Testis (tissue), 3 donors: ENCODE data around the gene SDCBP2. TPM values are rescaled to one million over a fixed set of nuclear protein-coding genes. Genes with fewer than 3 reads are reported as not detected.
"Not testable (repeated sequence)": the region's sequence is repeated elsewhere in the genome, so short reads cannot be mapped to it uniquely, and the experiment has no call there.

Source experiments
- DNase-seq: peaks from one replicate; pipeline ENCODE4 v3.0.0-alpha.2; 2019
- H3K27ac ChIP-seq, 2 donors: fragments of 200-600 bp; sonication (generic); one replicate each; pipeline ENCODE4 v1.5.1; 2019
- H3K27me3 ChIP-seq: fragments of 200-600 bp; sonication (generic); one replicate; pipeline ENCODE4 v1.5.1; 2019
- H3K36me3 ChIP-seq: fragments of 200-600 bp; sonication (generic); one replicate; pipeline ENCODE4 v1.5.1; 2017; ENCODE audit warnings: low read depth; ENCODE audit errors: missing control alignments
- H3K4me1 ChIP-seq: fragments of 200-600 bp; sonication (generic); one replicate; pipeline ENCODE4 v1.5.1; 2019
- H3K4me3 ChIP-seq, 2 donors: fragments of 200-600 bp; sonication (generic); one replicate each; pipeline ENCODE4 v1.5.1; 2017 to 2019
- H3K9me3 ChIP-seq: fragments of 200-600 bp; sonication (generic); one replicate; pipeline ENCODE4 v1.5.1; 2017
- CTCF ChIP-seq, 3 experiments: fragments of 450-650 bp in 2 of 3; fragments of 200-600 bp in 1 of 3; sonication (generic) in 1 of 3; IDR thresholded peaks; one replicate each; pipeline ENCODE4 v1.5.1; 2016 to 2019; ENCODE audit warnings: antibody characterized with exemption in 3 of 3, mild to moderate bottlenecking in 2 of 3, moderate library complexity in 1 of 3
- POLR2A ChIP-seq: fragments of 450-650 bp; IDR thresholded peaks from one replicate; pipeline ENCODE4 v1.6.1; 2017; ENCODE audit warnings: antibody characterized with exemption, mild to moderate bottlenecking, moderate library complexity
- WGBS, 2 donors: methylation state at CpG; one replicate each; pipeline ENCODE4 v1.1.5; 2018; 5-methylcytosine and 5-hydroxymethylcytosine counted together
- intact Hi-C: fragments of 100-400 bp; cut with DNase I; formaldehyde crosslinking; loops from one replicate; pipeline ENCODE4 v1.15.1; 2023; ENCODE audit warnings: low total_unique reads
- polyA plus RNA-seq: library from polyadenylated mRNA; stranded (reverse); fragments of 350-450 nt; fragmentation: Illumina TruSeq; extraction: RNeasy Lipid Tissue Mini Kit (QIAGEN cat#74804); gene quantifications from one replicate; pipeline ENCODE4 v1.2.3, GENCODE V29; 2014; ENCODE audit warnings: low read depth, low replicate concordance; ENCODE audit not compliant: insufficient read depth
- total RNA-seq, 2 donors: library from RNA; depleted of rRNA; stranded (reverse); fragments of >200 nt; gene quantifications; one replicate each; pipeline ENCODE4 v1.2.3, GENCODE V29; 2016

SDCBP2 gene
- total and polyA plus RNA-seq, 3 donors from 2014 or later: 5.5 to 10.9 (median 6.4) TPM

DNA sequence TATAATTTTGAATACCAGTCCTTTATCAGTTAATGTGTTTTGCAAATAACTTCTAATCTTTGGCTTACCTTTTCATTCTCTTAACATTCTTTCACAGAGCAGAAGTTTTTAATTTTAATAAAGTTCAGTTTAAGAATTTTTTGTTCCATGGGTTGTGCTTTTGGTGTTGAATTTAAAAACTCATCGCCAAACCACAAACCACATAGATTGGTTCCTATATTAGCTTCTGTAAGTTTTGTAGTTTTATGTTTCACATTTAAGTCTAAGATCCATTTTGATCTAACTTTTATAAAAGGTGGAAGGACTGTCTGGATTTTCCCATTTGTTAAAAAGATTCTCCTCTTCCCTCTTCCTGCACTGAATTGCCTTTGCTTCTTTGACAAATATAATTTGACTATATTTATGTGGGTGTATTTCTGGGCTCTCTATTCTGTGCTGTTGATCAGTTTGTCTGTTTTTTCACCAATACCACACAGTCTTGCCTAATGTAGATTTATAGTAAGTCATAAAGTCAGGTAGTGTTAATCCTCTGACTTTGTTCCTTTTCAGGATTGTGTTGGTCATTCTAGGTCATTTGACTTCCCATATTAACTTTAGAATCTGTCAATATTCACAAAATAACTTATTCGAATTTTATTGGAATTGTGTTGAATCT, 17.5 kb upstream of the SDCBP2 start:
- TF ChIP-seq POLR2A (no peak), CTCF (IDR thresholded peaks at IDR 0.05) (no peak)
- intact Hi-C loops: no loop called here
- no peaks in the 10 kb centered on the region for H3K36me3 ChIP-seq
- 83 to 84% methylated on average over 2 of the region's 2 CpGs for WGBS, 2 donors
- H3K4me3 ChIP-seq: no peak overlapping the region
- H3K9me3 ChIP-seq: no peaks in the 10 kb centered on the region
- no peak for DNase-seq
- H3K27me3 ChIP-seq: no peaks in the 10 kb centered on the region
- no peak overlapping the region for H3K27ac ChIP-seq
- no peaks in the 10 kb centered on the region for H3K4me1 ChIP-seq

DNA sequence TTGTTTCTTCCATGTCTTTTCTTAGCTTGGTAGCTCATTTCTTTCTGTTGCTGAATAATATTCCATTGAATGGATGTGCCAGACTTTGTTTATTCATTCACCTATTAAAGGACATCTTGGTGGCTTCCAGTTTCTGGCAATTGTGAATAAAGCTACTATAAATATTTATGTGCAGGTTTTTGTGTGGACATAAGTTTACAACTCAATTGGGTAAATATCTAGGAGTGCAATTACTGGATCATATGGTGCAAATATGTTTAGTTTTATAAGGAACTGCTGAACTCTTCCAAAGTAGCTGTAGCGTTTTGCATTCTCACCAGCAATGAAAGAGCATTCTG, 16.8 kb upstream of the SDCBP2 start:
- no peak for TF ChIP-seq CTCF (IDR thresholded peaks at IDR 0.05)
- TF ChIP-seq POLR2A: no peak
- intact Hi-C loops: no loop called here
- H3K4me1 ChIP-seq: no peaks in the 10 kb centered on the region
- no peak for DNase-seq
- H3K9me3 ChIP-seq: no peaks in the 10 kb centered on the region
- H3K36me3 ChIP-seq: no peaks in the 10 kb centered on the region
- no peaks in the 10 kb centered on the region for H3K27me3 ChIP-seq
- no peak overlapping the region for H3K27ac ChIP-seq
- no peak overlapping the region for H3K4me3 ChIP-seq
- 79 to 87% methylated on average over 1 of the region's 1 CpG for WGBS, 2 donors

GRCh38 chr20:1345030-1345755, 16.3 kb upstream of the SDCBP2 start:
- H3K9me3 ChIP-seq: no peaks in the 10 kb centered on the region
- no peak for TF ChIP-seq POLR2A
- no peak for TF ChIP-seq CTCF (IDR thresholded peaks at IDR 0.05)
- WGBS, 2 donors: 94 to 95% methylated on average over 4 of the region's 4 CpGs
- no peaks in the 10 kb centered on the region for H3K36me3 ChIP-seq
- H3K4me3 ChIP-seq: no peak overlapping the region
- H3K27me3 ChIP-seq: no peaks in the 10 kb centered on the region
- DNase-seq: no peak
- intact Hi-C loops: no loop called here
- no peaks in the 10 kb centered on the region for H3K4me1 ChIP-seq
- H3K27ac ChIP-seq: no peak overlapping the region

- H3K27me3 ChIP-seq, DNase-seq, H3K9me3 ChIP-seq, H3K36me3 ChIP-seq, H3K27ac ChIP-seq, intact Hi-C loops, H3K4me3 ChIP-seq, H3K4me1 ChIP-seq: not testable (repeated sequence)
- WGBS, 2 donors: 90% methylated on average over 8 of the region's 8 CpGs
These were observed 14.6 kb upstream of the SDCBP2 start for GRCh38 chr20:1343446-1344124.

DNA sequence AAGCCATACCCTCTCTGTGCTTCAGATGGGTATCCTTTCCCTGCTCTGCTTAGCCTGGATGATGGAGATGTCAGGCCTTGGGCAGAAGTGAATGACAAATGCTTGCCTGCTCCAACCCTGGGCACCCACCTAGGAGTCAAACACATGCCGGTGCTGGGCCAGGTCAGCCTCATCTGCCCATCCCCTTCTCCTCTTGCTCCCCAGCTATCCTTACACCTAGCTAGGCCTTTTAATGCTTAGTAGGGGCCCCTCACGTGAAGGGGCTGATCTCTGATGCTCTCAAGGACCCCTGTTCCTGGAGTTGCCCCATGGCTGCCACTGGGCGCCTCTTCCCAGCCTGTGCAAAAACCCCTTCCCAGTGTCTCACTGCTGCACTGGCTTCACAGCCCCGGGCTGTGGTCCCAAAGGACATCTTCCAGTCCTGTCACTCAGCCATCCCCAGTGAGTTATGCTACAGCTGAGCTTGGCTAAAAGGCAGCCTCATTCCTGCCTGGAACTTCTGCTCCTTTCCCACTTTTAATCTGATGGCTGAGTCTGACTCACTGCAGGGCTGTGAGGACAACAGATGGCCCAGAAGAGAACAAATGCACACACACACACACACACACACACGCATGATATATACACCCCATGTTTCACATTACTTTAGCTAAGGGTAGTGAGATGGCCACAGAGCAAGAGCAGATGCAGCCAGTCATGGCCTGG, 12.8 kb upstream of the SDCBP2 start:
- no peak for DNase-seq
- intact Hi-C loops: no loop called here
- Histone ChIP-seq H3K9me3 (no peaks in the 10 kb centered on the region), H3K4me1 (peaks cover 5% of the 10 kb centered on the region), H3K27ac (no peak overlapping the region), H3K4me3 (no peak overlapping the region), H3K27me3 (no peaks in the 10 kb centered on the region), H3K36me3 (no peaks in the 10 kb centered on the region)
- WGBS, 2 donors: 80% methylated on average over 5 of the region's 5 CpGs
- no peak for TF ChIP-seq POLR2A
- TF ChIP-seq CTCF (IDR thresholded peaks at IDR 0.05): no peak
